B cell (primary cell): Measurements from ENCODE around the gene PRIM1. TPM values are rescaled to one million over a fixed set of nuclear protein-coding genes. Genes with fewer than 3 reads are reported as not detected.

Source experiments
- ATAC-seq: fragments of 200-7000 bp; cut with Tn5 transposase; one replicate; pipeline ENCODE4 v1.10.0; 2021; ENCODE audit warnings: low read depth, mild to moderate bottlenecking, moderate number of reproducible peaks, moderate library complexity
- CTCF ChIA-PET: fragments of 350-600 bp; sonication (Branson Sonifier 250); formaldehyde crosslinking; loops from one replicate; lab custom pipeline; 2021; ENCODE audit warnings: antibody characterized with exemption, inconsistent platforms; lab: Charles Lee
- POLR2A ChIA-PET: fragments of 350-600 bp; sonication (Branson Sonifier 250); formaldehyde crosslinking; loops from one replicate; lab custom pipeline; 2021; ENCODE audit warnings: antibody characterized with exemption; lab: Charles Lee
- DNase-seq: peaks from one replicate; pipeline ENCODE4 v3.0.0; 2013
- H2AFZ ChIP-seq: 2 replicates; pipeline ENCODE4 v1.6.1; 2012; ENCODE audit warnings: mild to moderate bottlenecking, low read depth, low read length; ENCODE audit not compliant: insufficient read depth, poor library complexity, severe bottlenecking
- H3K27ac ChIP-seq, 2 donors: 1 replicate in 1 of 2; 2 replicates in 1 of 2; pipeline ENCODE4 v1.5.1; 2012 to 2013; ENCODE audit warnings: low read length in 2 of 2, mild to moderate bottlenecking in 2 of 2, moderate library complexity in 1 of 2
- H3K27me3 ChIP-seq, 4 experiments: fragments of 200-600 bp in 1 of 4; sonication (generic) in 1 of 4; replicated peaks in 1 of 4; 1 replicate in 2 of 4; 2 replicates in 2 of 4; pipeline versions ENCODE4 v1.6.1 to v1.7.0; 2013 to 2016; ENCODE audit warnings: low read length in 3 of 4, mild to moderate bottlenecking in 2 of 4, mixed read lengths in 1 of 4, moderate library complexity in 1 of 4; ENCODE audit not compliant: insufficient read depth in 4 of 4, control insufficient read depth in 3 of 4; ENCODE audit errors: control extremely low read depth in 1 of 4
- H3K36me3 ChIP-seq, 2 experiments: replicated peaks in 1 of 2; 1 replicate in 1 of 2; 2 replicates in 1 of 2; pipeline versions ENCODE4 v1.6.1 to v1.7.1; 2013; ENCODE audit warnings: low read length in 1 of 2; ENCODE audit not compliant: insufficient read depth in 2 of 2, control insufficient read depth in 1 of 2; ENCODE audit errors: control extremely low read depth in 1 of 2, extremely low read depth in 1 of 2
- H3K4me1 ChIP-seq, 2 donors: fragments of 200-600 bp in 1 of 2; sonication (generic) in 1 of 2; 1 replicate in 1 of 2; 2 replicates in 1 of 2; pipeline versions ENCODE4 v1.5.1 to v1.6.1; 2013 to 2017; ENCODE audit warnings: low read length in 2 of 2; ENCODE audit not compliant: control insufficient read depth in 2 of 2, insufficient read depth in 2 of 2
- H3K4me2 ChIP-seq: replicated peaks from 2 replicates; pipeline ENCODE3; 2012; ENCODE audit warnings: mild to moderate bottlenecking, low read depth, low read length; ENCODE audit not compliant: poor library complexity, severe bottlenecking
- H3K4me3 ChIP-seq, 5 experiments: fragments of 200-600 bp in 1 of 5; sonication (generic) in 1 of 5; 1 replicate in 3 of 5; 2 replicates in 2 of 5; pipeline versions ENCODE4 v1.5.1 to v1.7.0; 2011 to 2016; ENCODE audit warnings: low read length in 4 of 5, mild to moderate bottlenecking in 4 of 5, low read depth in 2 of 5, control low read depth in 1 of 5, moderate library complexity in 1 of 5; ENCODE audit not compliant: insufficient read depth in 1 of 5; ENCODE audit errors: control extremely low read depth in 1 of 5, extremely low read depth in 1 of 5
- H3K79me2 ChIP-seq: fragments of 200-600 bp; sonication (generic); one replicate; pipeline ENCODE4 v1.6.0; 2016; ENCODE audit warnings: low read length; ENCODE audit not compliant: control insufficient read depth, insufficient read depth
- H3K9ac ChIP-seq: fragments of 200-600 bp; sonication (generic); 2 replicates; pipeline ENCODE4 v1.6.1; 2017; ENCODE audit warnings: mild to moderate bottlenecking, low read length, moderate library complexity
- H3K9me3 ChIP-seq, 3 donors: one replicate each; pipeline versions ENCODE4 v1.6.1 to v1.7.1; 2013; ENCODE audit warnings: low read length in 2 of 3; ENCODE audit not compliant: control insufficient read depth in 2 of 3, insufficient read depth in 1 of 3; ENCODE audit errors: control extremely low read depth in 1 of 3
- H4K20me1 ChIP-seq: 2 replicates; pipeline ENCODE4 v1.6.0; 2012; ENCODE audit warnings: mild to moderate bottlenecking, low read length; ENCODE audit not compliant: insufficient read depth, control insufficient read depth, poor library complexity, severe bottlenecking
- H3K27ac Mint-ChIP-seq: one replicate; pipeline ENCODE4 v1.8.0; 2021; ENCODE audit warnings: mixed read lengths
- H3K27me3 Mint-ChIP-seq: one replicate; pipeline ENCODE4 v1.8.0; 2021; ENCODE audit warnings: mixed read lengths
- H3K4me1 Mint-ChIP-seq: one replicate; pipeline ENCODE4 v1.8.0; 2021; ENCODE audit warnings: mixed read lengths
- H3K4me3 Mint-ChIP-seq: one replicate; pipeline ENCODE4 v1.8.0; 2021; ENCODE audit warnings: mixed read lengths
- H3K9me3 Mint-ChIP-seq: one replicate; pipeline ENCODE4 v1.8.0; 2022; ENCODE audit warnings: mixed read lengths; ENCODE audit not compliant: insufficient read depth
- CTCF ChIP-seq: fragments of 200-600 bp; IDR thresholded peaks from one replicate; pipeline ENCODE4 v1.8.0; 2022; ENCODE audit warnings: antibody characterized with exemption, mild to moderate bottlenecking
- EZH2 ChIP-seq: IDR thresholded peaks from 2 replicates; pipeline ENCODE4 v1.6.1; 2012; ENCODE audit warnings: borderline replicate concordance, low read depth, mild to moderate bottlenecking, moderate library complexity, low read length; ENCODE audit not compliant: insufficient read depth, poor library complexity, severe bottlenecking
- WGBS: methylation state at CpG from one replicate; pipeline ENCODE4 v1.1.5; 2013; ENCODE audit warnings: missing lambda C conversion rate; ENCODE audit not compliant: insufficient coverage; 5-methylcytosine and 5-hydroxymethylcytosine counted together
- intact Hi-C: fragments of 100-400 bp; cut with micrococcal nuclease; formaldehyde crosslinking; loops from one replicate; pipeline ENCODE4 v1.10.0; 2022
- polyA plus RNA-seq: library from polyadenylated mRNA; depleted of rRNA; stranded (reverse); fragments of >200 nt; gene quantifications from 2 replicates; pipeline ENCODE4 v1.2.3, GENCODE V29; 2012
- total RNA-seq, 2 donors: library from RNA; stranded (reverse); fragments of 120-200 nt in 1 of 2; gene quantifications; 1 replicate in 1 of 2; 2 replicates in 1 of 2; pipeline versions ENCODE4 v1.2.3 to v1.2.4, GENCODE V29; 2013 to 2022

Gene PRIM1
- total and polyA plus RNA-seq, 2 donors (not counting 1 experiment from before 2014, with no cell fraction given) = 16.9 to 25.4 TPM

- ChIA-PET CTCF (interaction anchor here (0.6 kb wide), 1 partner anchor 855 kb away, joined by 4 read pairs; no protein-coding TSS in a partner anchor), POLR2A (no interaction called here)
- Histone ChIP-seq H3K27ac (no peak overlapping the region), H4K20me1 (no peaks in the 10 kb centered on the region), H3K9me3 (peaks cover 0 to 2% (median 0%) of the 10 kb centered on the region in 3 donors), H3K4me1 (no peaks in the 10 kb centered on the region), H3K36me3 (no peaks in the 10 kb centered on the region), H3K4me3 (no peak overlapping the region), H3K79me2 (no peaks in the 10 kb centered on the region), H2AFZ (no peak overlapping the region), H3K4me2 (no peak overlapping the region), H3K27me3 (no peaks in the 10 kb centered on the region), H3K9ac (no peak overlapping the region)
- no peak overlapping the region for H3K4me3 Mint-ChIP-seq
- ATAC-seq (no peak), DNase-seq (no peak)
- H3K9me3 Mint-ChIP-seq = no peaks in the 10 kb centered on the region
- intact Hi-C loops = no loop called here
- H3K27me3 Mint-ChIP-seq = no peaks in the 10 kb centered on the region
- TF ChIP-seq EZH2 (no peak), CTCF (no peak)
- H3K27ac Mint-ChIP-seq = no peak overlapping the region
- H3K4me1 Mint-ChIP-seq = no peaks in the 10 kb centered on the region
Measured at GRCh38 chr12:56787498-56787897, 35.4 kb upstream of the PRIM1 start.

- Mint-ChIP-seq H3K4me1 (no peaks in the 10 kb centered on the region), H3K9me3 (no peaks in the 10 kb centered on the region), H3K27me3 (no peaks in the 10 kb centered on the region), H3K27ac (no peak overlapping the region), H3K4me3 (no peak overlapping the region)
- Histone ChIP-seq H3K27ac (no peak overlapping the region), H4K20me1 (no peaks in the 10 kb centered on the region), H3K27me3 (no peaks in the 10 kb centered on the region), H3K79me2 (no peaks in the 10 kb centered on the region), H3K9ac (no peak overlapping the region), H3K4me1 (no peaks in the 10 kb centered on the region), H3K9me3 (peaks cover 0 to 2% (median 0%) of the 10 kb centered on the region in 3 donors), H3K36me3 (no peaks in the 10 kb centered on the region), H3K4me3 (no peak overlapping the region), H2AFZ (no peak overlapping the region), H3K4me2 (no peak overlapping the region)
- DNase-seq (no peak), ATAC-seq (no peak)
- intact Hi-C loops = no loop called here
- TF ChIP-seq EZH2 (no peak), CTCF (no peak)
- POLR2A ChIA-PET = no interaction called here
- CTCF ChIA-PET = no interaction called here
- no CpG with 5 or more reads among the region's 1 CpG for WGBS
Measured at GRCh38 chr12:56785874-56786273, 33.8 kb upstream of the PRIM1 start.
